Activated CD4-positive, alpha-beta memory T cell treated with anti-CD3 and anti-CD28 coated beads, Interleukin-2, amount 10 ng/mL, durations not matched to agents 7 days and 5 days (primary cell): ENCODE results near the gene GPC4. TPM values are rescaled to one million over a fixed set of nuclear protein-coding genes. Genes with fewer than 3 reads are reported as not detected.

Source experiments
- CTCF ChIA-PET: fragments of 350-600 bp; sonication (Branson Sonifier 250); formaldehyde crosslinking; loops from one replicate; lab custom pipeline; 2021; ENCODE audit warnings: antibody characterized with exemption, inconsistent platforms; lab: Charles Lee
- POLR2A ChIA-PET: fragments of 350-600 bp; sonication (Branson Sonifier 250); formaldehyde crosslinking; loops from one replicate; lab custom pipeline; 2021; ENCODE audit warnings: antibody characterized with exemption; lab: Charles Lee
- DNase-seq: peaks from one replicate; pipeline ENCODE4 v3.0.0-alpha.2; 2020
- H3K27ac Mint-ChIP-seq: one replicate; pipeline ENCODE4 v1.8.0; 2021; ENCODE audit warnings: mild to moderate bottlenecking, mixed read lengths
- H3K27me3 Mint-ChIP-seq: one replicate; pipeline ENCODE4 v1.8.0; 2021; ENCODE audit warnings: mixed read lengths
- H3K36me3 Mint-ChIP-seq: one replicate; pipeline ENCODE4 v1.8.0; 2021; ENCODE audit warnings: low read depth, mixed read lengths
- H3K4me1 Mint-ChIP-seq: one replicate; pipeline ENCODE4 v1.8.0; 2021; ENCODE audit warnings: mixed read lengths
- H3K4me3 Mint-ChIP-seq: one replicate; pipeline ENCODE4 v1.8.0; 2021; ENCODE audit warnings: mild to moderate bottlenecking, mixed read lengths
- H3K9me3 Mint-ChIP-seq: one replicate; pipeline ENCODE4 v1.8.0; 2021; ENCODE audit warnings: mixed read lengths
- total RNA-seq, 2 experiments: library from RNA; stranded (reverse); gene quantifications; one replicate each; pipeline ENCODE4 v1.2.3, GENCODE V29; 2021

GPC4 gene
- total RNA-seq = not detected

DNA sequence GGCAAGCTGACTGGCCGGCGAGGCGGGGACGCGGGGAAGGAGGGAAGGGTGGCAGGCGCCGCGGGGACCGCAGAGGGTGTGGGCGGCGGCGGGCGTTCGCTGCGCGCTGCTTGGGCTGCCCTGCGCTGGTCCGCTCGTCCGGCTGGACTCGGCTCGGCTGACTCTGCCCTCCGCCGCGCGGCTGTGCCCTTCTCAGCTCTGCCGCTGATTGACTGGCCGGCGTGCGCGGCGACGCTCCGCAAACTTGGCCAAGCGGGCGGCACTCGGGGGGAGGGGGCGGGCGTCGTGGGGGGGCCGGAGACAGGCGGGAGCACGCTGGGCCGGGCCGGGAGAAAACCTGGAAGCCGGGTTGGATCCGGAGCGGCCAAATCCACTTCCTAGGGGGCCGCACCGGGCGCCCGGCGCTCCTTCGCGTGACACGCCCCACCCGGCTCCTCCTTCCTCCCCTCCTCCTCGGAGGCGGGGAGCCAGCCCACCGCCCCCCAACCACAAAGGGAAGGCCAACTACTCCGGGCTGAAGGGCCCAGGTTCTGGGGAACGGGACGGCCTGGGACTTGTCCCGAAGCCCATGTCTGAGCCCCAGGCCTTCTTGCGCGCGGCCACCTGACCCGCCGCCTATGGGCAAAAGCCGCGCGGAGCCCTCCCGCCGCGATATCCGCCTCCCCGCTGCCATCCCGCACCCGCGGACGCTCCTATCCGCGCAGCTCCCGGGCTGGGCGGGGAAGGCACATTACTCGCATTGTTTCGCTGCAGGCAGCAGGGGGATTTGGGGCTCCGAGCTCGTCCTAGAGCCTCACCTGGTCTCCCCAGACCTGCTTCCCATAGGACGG lies at the start of gene GPC4:
Gene GPC4, minus strand, starts transcription at position 214 of the 830 bp plus-strand sequence. CDS start 524 bp downstream, outside the sequence.
- H3K4me1 Mint-ChIP-seq = peaks cover 7% of the 10 kb centered on the region
- no peak within 1 kb of the TSS for H3K27ac Mint-ChIP-seq
- ChIA-PET POLR2A (no interaction called here), CTCF (no interaction called here)
- peaks cover 52% of the 10 kb centered on the region for H3K27me3 Mint-ChIP-seq
- H3K9me3 Mint-ChIP-seq = no peaks in the 10 kb centered on the region
- no peaks in the 10 kb centered on the region for H3K36me3 Mint-ChIP-seq
- H3K4me3 Mint-ChIP-seq = no peak within 1 kb of the TSS
- no peak for DNase-seq

DNA sequence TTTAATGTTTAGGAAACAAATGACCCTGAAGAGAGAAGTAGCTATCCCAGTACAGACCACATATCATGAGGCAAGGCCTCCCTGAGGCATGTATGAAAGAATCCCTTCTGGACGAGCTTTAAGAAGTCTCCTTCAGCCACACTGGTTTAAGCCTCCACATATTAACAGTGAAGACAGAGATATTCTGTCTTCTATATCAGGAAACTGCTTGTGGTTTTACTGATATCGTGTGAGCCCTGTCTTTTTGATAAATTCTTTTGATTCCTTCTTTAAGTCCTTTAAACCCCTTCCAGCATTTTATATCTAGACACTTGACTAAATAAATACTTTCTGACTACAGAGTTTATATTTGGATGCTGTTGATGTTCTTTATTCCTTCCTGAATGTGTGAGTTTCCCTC lies 45.9 kb upstream of the GPC4 start:
- H3K27ac Mint-ChIP-seq = no peak overlapping the region
- no peak for DNase-seq
- POLR2A ChIA-PET = no interaction called here
- H3K36me3 Mint-ChIP-seq = no peaks in the 10 kb centered on the region
- H3K4me1 Mint-ChIP-seq = no peaks in the 10 kb centered on the region
- CTCF ChIA-PET = no interaction called here
- no peaks in the 10 kb centered on the region for H3K27me3 Mint-ChIP-seq
- no peaks in the 10 kb centered on the region for H3K9me3 Mint-ChIP-seq
- no peak overlapping the region for H3K4me3 Mint-ChIP-seq

GRCh38 chrX:133454924-133455323 lies 39.6 kb upstream of the GPC4 start:
- POLR2A ChIA-PET = no interaction called here

DNA sequence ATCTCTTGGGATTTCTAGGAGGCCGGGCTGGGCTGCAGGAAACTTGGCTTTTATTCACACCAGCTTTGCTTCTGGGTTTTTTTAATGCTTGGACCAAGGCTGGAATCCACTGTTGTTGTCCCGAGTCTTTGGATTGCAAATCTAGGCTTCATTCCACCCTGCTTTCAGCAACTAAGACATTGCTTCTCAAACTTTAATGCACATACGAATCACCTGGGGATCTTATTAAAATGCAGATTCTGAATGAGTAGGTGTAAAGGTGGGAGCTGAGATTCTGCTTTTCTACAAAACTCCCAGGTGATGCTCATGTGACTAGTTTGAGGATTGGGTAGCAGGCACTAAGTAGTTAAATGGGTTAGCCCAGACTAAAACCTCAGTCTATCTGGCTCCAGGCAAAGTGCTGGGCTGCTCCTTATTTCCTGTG lies 39.2 kb upstream of the GPC4 start:
- no peaks in the 10 kb centered on the region for H3K36me3 Mint-ChIP-seq
- ChIA-PET POLR2A (no interaction called here), CTCF (no interaction called here)
- H3K27me3 Mint-ChIP-seq = no peaks in the 10 kb centered on the region
- H3K4me1 Mint-ChIP-seq = no peaks in the 10 kb centered on the region
- no peak overlapping the region for H3K4me3 Mint-ChIP-seq
- no peak overlapping the region for H3K27ac Mint-ChIP-seq
- DNase-seq = no peak
- H3K9me3 Mint-ChIP-seq = no peaks in the 10 kb centered on the region

More at GRCh38 chrX:133454924-133455323, 39.6 kb upstream of the GPC4 start:
- Mint-ChIP-seq H3K9me3 (no peaks in the 10 kb centered on the region), H3K36me3 (no peaks in the 10 kb centered on the region), H3K27ac (no peak overlapping the region), H3K27me3 (no peaks in the 10 kb centered on the region), H3K4me1 (no peaks in the 10 kb centered on the region), H3K4me3 (no peak overlapping the region)
- CTCF ChIA-PET = no interaction called here
- DNase-seq = no peak

DNA sequence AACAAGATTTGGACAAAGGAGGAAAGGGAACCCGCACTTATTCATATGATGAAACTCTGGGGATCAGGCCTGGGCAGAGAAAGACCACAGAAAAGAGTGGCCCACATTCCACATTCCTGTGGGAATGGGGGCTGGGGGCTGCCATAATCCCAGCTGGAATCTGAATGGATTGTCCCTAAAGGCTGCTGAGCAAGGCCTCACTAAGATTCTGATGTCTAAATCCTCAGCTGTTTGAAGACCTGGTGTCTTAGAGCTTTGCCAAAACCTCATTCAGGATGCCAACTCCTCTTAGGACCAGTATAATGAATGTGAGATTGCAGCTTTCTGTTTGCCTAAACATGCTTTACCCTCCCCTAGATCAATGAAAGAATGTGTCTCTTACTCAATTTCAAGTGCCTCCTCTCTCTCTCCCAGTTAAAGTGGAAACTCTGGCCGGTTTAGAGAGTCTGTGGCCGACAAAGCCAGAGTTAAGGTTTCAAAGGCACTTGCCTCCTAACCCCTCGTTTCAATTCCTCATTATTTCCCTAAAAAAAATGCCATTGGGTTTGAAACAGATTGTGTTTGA lies 33.3 kb upstream of the GPC4 start:
- ChIA-PET POLR2A (no interaction called here), CTCF (no interaction called here)
- Mint-ChIP-seq H3K27ac (no peak overlapping the region), H3K9me3 (no peaks in the 10 kb centered on the region), H3K27me3 (peaks cover 5% of the 10 kb centered on the region), H3K36me3 (no peaks in the 10 kb centered on the region), H3K4me3 (no peak overlapping the region), H3K4me1 (no peaks in the 10 kb centered on the region)
- DNase-seq = no peak

GRCh38 chrX:133444952-133445831 lies 29.9 kb upstream of the GPC4 start:
- CTCF ChIA-PET = no interaction called here
- no peaks in the 10 kb centered on the region for H3K9me3 Mint-ChIP-seq
- H3K27ac Mint-ChIP-seq = no peak overlapping the region
- no peak for DNase-seq
- POLR2A ChIA-PET = no interaction called here
- no peaks in the 10 kb centered on the region for H3K4me1 Mint-ChIP-seq
- no peaks in the 10 kb centered on the region for H3K36me3 Mint-ChIP-seq
- H3K4me3 Mint-ChIP-seq = no peak overlapping the region
- peaks cover 5% of the 10 kb centered on the region for H3K27me3 Mint-ChIP-seq

DNA sequence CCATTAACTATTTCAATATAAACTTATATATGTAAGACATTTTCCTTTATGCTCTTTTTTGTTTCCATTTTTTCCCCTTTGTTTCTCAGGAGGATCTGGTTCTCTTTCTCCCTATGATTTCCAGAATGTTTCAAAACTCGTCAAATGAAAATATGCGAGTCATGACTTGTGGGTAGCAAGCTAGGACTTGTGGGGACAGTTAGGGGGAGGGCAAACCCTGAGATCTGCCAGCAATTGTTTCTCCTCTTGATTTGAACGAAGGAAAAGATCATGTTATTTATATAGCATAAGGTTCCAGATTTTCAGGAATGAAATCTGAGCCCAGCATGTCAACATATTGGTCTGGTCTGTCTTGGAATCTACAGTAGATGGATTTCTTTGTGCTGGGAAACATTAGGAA lies 28.9 kb upstream of the GPC4 start:
- H3K4me3 Mint-ChIP-seq = no peak overlapping the region
- DNase-seq = no peak
- no peaks in the 10 kb centered on the region for H3K4me1 Mint-ChIP-seq
- no peaks in the 10 kb centered on the region for H3K36me3 Mint-ChIP-seq
- H3K27me3 Mint-ChIP-seq = peaks cover 5% of the 10 kb centered on the region
- no peak overlapping the region for H3K27ac Mint-ChIP-seq
- no peaks in the 10 kb centered on the region for H3K9me3 Mint-ChIP-seq
- ChIA-PET CTCF (no interaction called here), POLR2A (no interaction called here)

DNA sequence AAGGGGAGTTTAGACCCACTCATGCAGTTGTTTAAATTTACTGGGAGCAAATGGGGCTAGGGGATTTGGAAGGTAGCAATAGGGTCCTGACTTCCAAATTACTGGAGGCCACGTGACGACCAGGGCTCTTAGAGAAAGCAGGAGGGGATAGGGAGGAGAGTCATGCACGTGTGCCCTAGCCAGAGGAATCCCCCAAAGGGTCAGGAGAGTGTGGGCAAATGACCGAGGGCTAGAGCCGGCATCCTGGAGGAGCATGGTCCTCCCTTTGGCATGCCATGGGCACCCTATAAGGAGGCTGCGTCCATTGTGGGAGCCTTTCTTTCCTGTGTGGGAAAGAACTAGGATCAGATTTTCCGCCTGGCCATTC lies 25.5 kb upstream of the GPC4 start:
- ChIA-PET POLR2A (no interaction called here), CTCF (no interaction called here)
- H3K4me3 Mint-ChIP-seq = no peak overlapping the region
- DNase-seq = no peak
- no peaks in the 10 kb centered on the region for H3K4me1 Mint-ChIP-seq
- no peaks in the 10 kb centered on the region for H3K36me3 Mint-ChIP-seq
- H3K27ac Mint-ChIP-seq = no peak overlapping the region
- H3K27me3 Mint-ChIP-seq = peaks cover 5% of the 10 kb centered on the region
- no peaks in the 10 kb centered on the region for H3K9me3 Mint-ChIP-seq

DNA sequence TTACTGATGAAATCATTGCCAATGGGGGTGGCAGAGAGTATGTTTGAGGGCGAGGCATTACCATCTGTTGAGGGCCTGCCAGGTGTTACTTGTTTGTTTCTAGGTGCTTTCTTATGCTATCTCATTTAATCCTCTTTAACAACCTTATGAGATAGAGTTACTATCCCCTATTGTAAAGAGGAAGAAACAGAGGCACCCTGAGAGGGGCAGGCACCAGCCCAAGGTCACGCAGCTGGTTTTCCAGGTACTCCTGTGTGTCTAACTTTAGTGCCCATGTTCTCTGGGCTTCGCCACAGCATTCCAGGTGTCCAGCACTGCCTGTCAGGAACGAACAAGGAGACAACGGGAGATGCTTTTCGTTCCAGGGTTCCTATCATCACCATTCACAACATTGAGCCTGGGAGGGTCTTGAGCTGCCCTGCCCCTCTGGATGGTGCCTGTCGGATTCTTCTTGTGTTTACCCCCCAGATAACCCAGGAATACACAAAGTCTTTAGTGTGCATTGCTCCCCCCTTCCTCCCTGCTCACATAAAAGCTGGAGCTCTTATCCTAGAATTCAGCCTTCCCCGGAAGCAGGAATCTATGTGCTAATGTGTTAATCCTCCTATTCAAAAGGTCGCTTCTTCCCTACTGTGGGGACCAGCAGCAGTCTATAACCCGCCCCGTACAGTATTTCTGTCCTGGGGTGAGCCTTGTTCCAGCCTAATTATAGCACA lies 24.9 kb upstream of the GPC4 start:
- no peaks in the 10 kb centered on the region for H3K36me3 Mint-ChIP-seq
- H3K27ac Mint-ChIP-seq = no peak overlapping the region
- ChIA-PET CTCF (no interaction called here), POLR2A (no interaction called here)
- no peaks in the 10 kb centered on the region for H3K4me1 Mint-ChIP-seq
- DNase-seq = no peak
- no peaks in the 10 kb centered on the region for H3K9me3 Mint-ChIP-seq
- peaks cover 2% of the 10 kb centered on the region for H3K27me3 Mint-ChIP-seq
- H3K4me3 Mint-ChIP-seq = no peak overlapping the region

GRCh38 chrX:133437766-133438165 lies 22.5 kb upstream of the GPC4 start:
- Mint-ChIP-seq H3K36me3 (no peaks in the 10 kb centered on the region), H3K4me3 (no peak overlapping the region), H3K27ac (no peak overlapping the region), H3K4me1 (no peaks in the 10 kb centered on the region), H3K27me3 (no peaks in the 10 kb centered on the region), H3K9me3 (no peaks in the 10 kb centered on the region)
- no peak for DNase-seq
- POLR2A ChIA-PET = no interaction called here
- CTCF ChIA-PET = no interaction called here

DNA sequence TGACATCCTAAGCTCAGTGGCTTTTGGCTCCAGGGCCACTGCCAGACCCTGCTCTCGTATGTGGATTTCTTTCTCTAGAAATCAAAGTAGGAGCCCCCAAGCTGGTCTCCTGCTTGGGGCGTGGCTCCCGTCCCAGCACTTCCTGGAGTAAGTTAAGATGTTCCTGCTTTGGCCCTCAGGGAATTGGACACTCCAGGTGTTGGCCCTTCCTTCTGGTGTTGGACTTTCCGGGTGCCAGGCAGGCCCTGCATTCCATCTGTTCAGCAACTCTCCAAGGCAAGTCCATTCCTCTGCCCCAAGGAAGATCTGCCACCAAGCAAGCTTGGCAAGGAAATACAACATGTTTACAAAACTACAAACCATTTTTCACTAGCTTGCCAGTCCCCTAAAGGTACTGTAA lies 22.1 kb upstream of the GPC4 start:
- no peak overlapping the region for H3K27ac Mint-ChIP-seq
- no peaks in the 10 kb centered on the region for H3K27me3 Mint-ChIP-seq
- CTCF ChIA-PET = no interaction called here
- H3K36me3 Mint-ChIP-seq = no peaks in the 10 kb centered on the region
- H3K4me3 Mint-ChIP-seq = no peak overlapping the region
- H3K4me1 Mint-ChIP-seq = no peaks in the 10 kb centered on the region
- H3K9me3 Mint-ChIP-seq = no peaks in the 10 kb centered on the region
- POLR2A ChIA-PET = no interaction called here
- no peak for DNase-seq

- Mint-ChIP-seq H3K27me3 (no peaks in the 10 kb centered on the region), H3K4me1 (no peaks in the 10 kb centered on the region), H3K27ac (no peak overlapping the region), H3K4me3 (no peak overlapping the region), H3K36me3 (no peaks in the 10 kb centered on the region), H3K9me3 (no peaks in the 10 kb centered on the region)
- no peak for DNase-seq
- ChIA-PET POLR2A (no interaction called here), CTCF (no interaction called here)
These were observed 20.3 kb upstream of the GPC4 start for GRCh38 chrX:133435544-133436124.
